Nephron (organoid): Measurements from ENCODE around the gene URI1.

Experiments
- H3K27ac Mint-ChIP-seq, 3 experiments: 2 replicates each; pipeline ENCODE4 v1.8.0; 2020; ENCODE audit warnings: mixed read lengths in 3 of 3, mild to moderate bottlenecking in 2 of 3, moderate library complexity in 1 of 3
- H3K27me3 Mint-ChIP-seq: 2 replicates; pipeline ENCODE4 v1.8.0; 2021; ENCODE audit warnings: low read depth, mild to moderate bottlenecking, moderate library complexity, mixed read lengths
- H3K36me3 Mint-ChIP-seq: 2 replicates; pipeline ENCODE4 v1.8.0; 2020; ENCODE audit warnings: low read depth, mixed read lengths
- H3K4me1 Mint-ChIP-seq: 2 replicates; pipeline ENCODE4 v1.8.0; 2020; ENCODE audit warnings: mixed read lengths
- H3K4me3 Mint-ChIP-seq, 3 experiments: 2 replicates each; pipeline ENCODE4 v1.8.0; 2020; ENCODE audit warnings: mild to moderate bottlenecking in 3 of 3, mixed read lengths in 3 of 3, moderate library complexity in 2 of 3
- H3K9me3 Mint-ChIP-seq: 2 replicates; pipeline ENCODE4 v1.8.0; 2020; ENCODE audit warnings: mixed read lengths
- CTCF ChIP-seq, 3 experiments: fragments of 200-600 bp; sonication (generic); IDR thresholded peaks; one replicate each; pipeline ENCODE4 v1.5.0; 2021; ENCODE audit warnings: antibody characterized with exemption in 3 of 3; ENCODE audit not compliant: unreplicated experiment in 3 of 3

Gene URI1

GRCh38 chr19:30001301-30001700 lies 59.3 kb downstream of the URI1 start:
- H3K9me3 Mint-ChIP-seq: peaks cover 46% of the 10 kb centered on the region
- H3K27ac Mint-ChIP-seq: no peak overlapping the region
- no peak for TF ChIP-seq CTCF (IDR thresholded peaks at IDR 0.05; ENCODE audit: unreplicated experiment in 3 of 3)

GRCh38 chr19:30001791-30002190 lies 59.8 kb downstream of the URI1 start:
- peaks cover 66% of the 10 kb centered on the region for H3K36me3 Mint-ChIP-seq
- H3K4me1 Mint-ChIP-seq: peaks cover 13% of the 10 kb centered on the region
- peaks cover 42% of the 10 kb centered on the region for H3K9me3 Mint-ChIP-seq
- TF ChIP-seq CTCF (IDR thresholded peaks at IDR 0.05; ENCODE audit: unreplicated experiment in 3 of 3): peak in 1 of 3 experiments; percentile 33
- H3K27ac Mint-ChIP-seq: no peak overlapping the region
- no peak overlapping the region for H3K4me3 Mint-ChIP-seq
- no peaks in the 10 kb centered on the region for H3K27me3 Mint-ChIP-seq

More at GRCh38 chr19:30001301-30001700, 59.3 kb downstream of the URI1 start:
- Mint-ChIP-seq H3K36me3 (peaks cover 69% of the 10 kb centered on the region), H3K27me3 (no peaks in the 10 kb centered on the region), H3K4me1 (peaks cover 13% of the 10 kb centered on the region), H3K4me3 (no peak overlapping the region)

- peaks cover 53% of the 10 kb centered on the region for H3K36me3 Mint-ChIP-seq
- peaks cover 13% of the 10 kb centered on the region for H3K4me1 Mint-ChIP-seq
- H3K27me3 Mint-ChIP-seq: no peaks in the 10 kb centered on the region
- H3K4me3 Mint-ChIP-seq: peak overlapping the region in 2 of 3 experiments; percentile 1 to 12
- peak overlapping the region in 2 of 3 experiments; percentile 12 to 64 for H3K27ac Mint-ChIP-seq
- H3K9me3 Mint-ChIP-seq: peaks cover 22% of the 10 kb centered on the region
- no peak for TF ChIP-seq CTCF (IDR thresholded peaks at IDR 0.05; ENCODE audit: unreplicated experiment in 3 of 3)
Observed at GRCh38 chr19:30003866-30004265, 61.8 kb downstream of the URI1 start.

- Mint-ChIP-seq H3K4me1 (peaks cover 13% of the 10 kb centered on the region), H3K4me3 (peak overlapping the region in 1 of 3 experiments; percentile 44), H3K27me3 (no peaks in the 10 kb centered on the region), H3K27ac (peak overlapping the region in 1 of 3 experiments; percentile 64), H3K9me3 (peaks cover 22% of the 10 kb centered on the region), H3K36me3 (peaks cover 53% of the 10 kb centered on the region)
- no peak for TF ChIP-seq CTCF (IDR thresholded peaks at IDR 0.05; ENCODE audit: unreplicated experiment in 3 of 3)
Observed at GRCh38 chr19:30004403-30004802, 62.4 kb downstream of the URI1 start.

- TF ChIP-seq CTCF (IDR thresholded peaks at IDR 0.05; ENCODE audit: unreplicated experiment in 3 of 3): no peak
Observed at GRCh38 chr19:30006207-30006606, 64.2 kb downstream of the URI1 start.

GRCh38 chr19:30008169-30008568 lies 66.1 kb downstream of the URI1 start:
- Mint-ChIP-seq H3K27me3 (no peaks in the 10 kb centered on the region), H3K27ac (no peak overlapping the region), H3K36me3 (peaks cover 59% of the 10 kb centered on the region), H3K4me3 (no peak overlapping the region), H3K4me1 (peaks cover 13% of the 10 kb centered on the region), H3K9me3 (no peaks in the 10 kb centered on the region)
- no peak for TF ChIP-seq CTCF (IDR thresholded peaks at IDR 0.05; ENCODE audit: unreplicated experiment in 3 of 3)

More at GRCh38 chr19:30006207-30006606, 64.2 kb downstream of the URI1 start:
- peak overlapping the region in 1 of 3 experiments; percentile 30 for H3K27ac Mint-ChIP-seq
- H3K4me1 Mint-ChIP-seq: peaks cover 13% of the 10 kb centered on the region
- no peaks in the 10 kb centered on the region for H3K27me3 Mint-ChIP-seq
- peaks cover 53% of the 10 kb centered on the region for H3K36me3 Mint-ChIP-seq
- no peak overlapping the region for H3K4me3 Mint-ChIP-seq
- peaks cover 5% of the 10 kb centered on the region for H3K9me3 Mint-ChIP-seq
